HL-60 (cell line): Measurements from ENCODE around the gene EIF4G3.

Experiments
- DNase-seq, 2 experiments: peaks; one replicate each; pipeline ENCODE4 v3.0.0-alpha.2; 2010 to 2020; ENCODE audit warnings: low read depth in 1 of 2, low spot score in 1 of 2
- H3K27ac ChIP-seq: fragments of 250-450 bp; sonication (Bioruptor Pico); replicated peaks from 2 replicates; pipeline ENCODE4 v1.5.1; 2020; ENCODE audit warnings: mild to moderate bottlenecking, moderate library complexity
- H3K27me3 ChIP-seq: fragments of 250-450 bp; sonication (Bioruptor Pico); 2 replicates; pipeline ENCODE4 v1.5.1; 2021; ENCODE audit warnings: mild to moderate bottlenecking, moderate library complexity; ENCODE audit not compliant: insufficient read depth, poor library complexity, severe bottlenecking
- H3K4me3 ChIP-seq: replicated peaks from 2 replicates; pipeline ENCODE4 v1.5.1; 2011; ENCODE audit warnings: mild to moderate bottlenecking, control low read depth, low read length; ENCODE audit not compliant: insufficient read depth
- GABPA ChIP-seq: IDR thresholded peaks from 2 replicates; pipeline ENCODE4 v1.6.1; 2012; ENCODE audit warnings: low read depth
- POLR2AphosphoS5 ChIP-seq: IDR thresholded peaks from 2 replicates; pipeline ENCODE4 v1.6.1; 2012; ENCODE audit warnings: low read depth
- REST ChIP-seq: IDR thresholded peaks from 2 replicates; pipeline ENCODE4 v1.6.1; 2012; ENCODE audit warnings: low read depth; ENCODE audit not compliant: insufficient replicate concordance
- SPI1 ChIP-seq: IDR thresholded peaks from 2 replicates; pipeline ENCODE4 v1.6.1; 2012; ENCODE audit warnings: low read depth, mild to moderate bottlenecking, borderline replicate concordance
- TF ChIP-seq, protein P1 (sequence below): IDR thresholded peaks from one replicate; pipeline ENCODE4 v1.5.1; 2011; ENCODE audit warnings: low read length, control low read depth, inconsistent platforms; ENCODE audit not compliant: insufficient read depth

EIF4G3 gene

GRCh38 chr1:21143752-21144151, 32.9 kb downstream of the EIF4G3 start:
- Histone ChIP-seq H3K27me3 (no peaks in the 10 kb centered on the region), H3K4me3 (no peak overlapping the region), H3K27ac (no peak overlapping the region)
- TF ChIP-seq POLR2AphosphoS5 (no peak), SPI1 (no peak), REST (no peak), GABPA (no peak)
- TF ChIP-seq, protein P1, sequence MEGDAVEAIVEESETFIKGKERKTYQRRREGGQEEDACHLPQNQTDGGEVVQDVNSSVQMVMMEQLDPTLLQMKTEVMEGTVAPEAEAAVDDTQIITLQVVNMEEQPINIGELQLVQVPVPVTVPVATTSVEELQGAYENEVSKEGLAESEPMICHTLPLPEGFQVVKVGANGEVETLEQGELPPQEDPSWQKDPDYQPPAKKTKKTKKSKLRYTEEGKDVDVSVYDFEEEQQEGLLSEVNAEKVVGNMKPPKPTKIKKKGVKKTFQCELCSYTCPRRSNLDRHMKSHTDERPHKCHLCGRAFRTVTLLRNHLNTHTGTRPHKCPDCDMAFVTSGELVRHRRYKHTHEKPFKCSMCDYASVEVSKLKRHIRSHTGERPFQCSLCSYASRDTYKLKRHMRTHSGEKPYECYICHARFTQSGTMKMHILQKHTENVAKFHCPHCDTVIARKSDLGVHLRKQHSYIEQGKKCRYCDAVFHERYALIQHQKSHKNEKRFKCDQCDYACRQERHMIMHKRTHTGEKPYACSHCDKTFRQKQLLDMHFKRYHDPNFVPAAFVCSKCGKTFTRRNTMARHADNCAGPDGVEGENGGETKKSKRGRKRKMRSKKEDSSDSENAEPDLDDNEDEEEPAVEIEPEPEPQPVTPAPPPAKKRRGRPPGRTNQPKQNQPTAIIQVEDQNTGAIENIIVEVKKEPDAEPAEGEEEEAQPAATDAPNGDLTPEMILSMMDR = no peak
- DNase-seq = no peak

DNA sequence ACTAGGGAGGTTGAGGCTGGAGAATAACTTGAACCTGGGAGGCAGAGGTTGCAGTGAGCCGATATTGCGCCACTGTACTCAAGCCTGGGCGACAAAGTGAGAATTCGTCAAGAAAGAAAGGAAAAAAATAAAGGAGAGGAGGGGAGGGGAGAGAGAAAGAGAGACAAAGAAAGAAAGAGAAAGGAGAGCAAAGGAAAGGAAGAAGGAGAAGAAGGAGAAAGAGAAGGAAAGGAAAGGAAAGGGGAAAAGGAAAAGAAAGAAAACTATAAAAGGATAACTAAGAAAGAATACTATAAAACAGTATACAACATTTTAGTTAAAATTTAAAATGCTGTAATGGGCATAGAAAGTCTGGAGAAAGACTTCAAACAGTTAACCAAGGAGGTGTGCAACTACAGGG, 33.6 kb downstream of the EIF4G3 start:
- Histone ChIP-seq H3K27ac (no peak overlapping the region), H3K27me3 (no peaks in the 10 kb centered on the region), H3K4me3 (no peak overlapping the region)
- TF ChIP-seq SPI1 (no peak), POLR2AphosphoS5 (no peak), REST (no peak), GABPA (no peak)
- TF ChIP-seq, protein P1 = no peak
- DNase-seq = no peak

GRCh38 chr1:21141030-21141429, 35.7 kb downstream of the EIF4G3 start:
- DNase-seq = no peak
- Histone ChIP-seq H3K27me3 (no peaks in the 10 kb centered on the region), H3K4me3 (no peak overlapping the region), H3K27ac (no peak overlapping the region)
- TF ChIP-seq SPI1 = no peak
- no peak for TF ChIP-seq POLR2AphosphoS5
- no peak for TF ChIP-seq GABPA
- TF ChIP-seq, protein P1 = no peak
- no peak for TF ChIP-seq REST
